Esophagus muscularis mucosa (tissue), 4 donors: ENCODE data around the gene SUPT6H.

Experiments used
- CTCF ChIP-seq, 3 experiments: fragments of 200-600 bp in 2 of 3; fragments of 450-650 bp in 1 of 3; sonication (generic) in 2 of 3; IDR thresholded peaks; one replicate each; pipeline ENCODE4 v1.5.1; 2017 to 2019; ENCODE audit warnings: antibody characterized with exemption in 3 of 3, mild to moderate bottlenecking in 2 of 3, moderate library complexity in 1 of 3
- EP300 ChIP-seq: sonication (generic); formaldehyde crosslinking; IDR thresholded peaks from one replicate; pipeline ENCODE4 v1.6.1; 2017; ENCODE audit warnings: antibody characterized with exemption
- POLR2AphosphoS5 ChIP-seq, 2 donors: sonication (generic); formaldehyde crosslinking; IDR thresholded peaks; one replicate each; pipeline ENCODE4 v1.6.1; 2017; ENCODE audit warnings: antibody characterized with exemption in 2 of 2

DNA sequence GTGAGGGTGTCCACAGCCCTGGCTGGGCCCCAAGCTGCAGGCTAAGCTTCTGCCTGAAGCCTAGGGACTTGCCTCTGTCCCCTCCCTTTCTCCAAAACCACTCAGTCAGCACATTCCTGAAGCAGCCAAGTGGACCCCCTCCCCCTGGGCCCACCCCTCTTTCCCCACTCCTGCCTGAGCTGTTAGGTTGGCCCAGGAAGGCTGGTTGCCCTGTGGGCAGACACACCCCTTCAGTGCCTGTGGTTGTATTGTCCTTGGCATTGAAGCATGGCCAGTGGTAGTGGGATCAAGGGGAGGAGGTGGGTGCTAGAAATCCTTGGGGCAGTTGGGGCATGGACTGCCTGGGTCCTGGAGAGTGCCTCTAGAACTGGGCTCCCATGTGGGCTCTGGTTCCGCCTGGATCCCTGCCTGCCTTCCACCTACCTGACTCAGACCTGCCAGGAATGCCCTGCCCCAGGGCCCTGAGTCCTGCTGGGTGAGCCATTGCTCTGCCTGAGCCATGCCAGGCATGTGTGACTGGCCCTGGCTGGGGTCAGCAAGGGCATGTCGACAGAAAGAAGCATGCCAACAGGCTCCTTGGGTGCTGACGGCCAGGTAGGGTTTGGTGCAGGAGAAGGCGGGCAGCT lies 83.9 kb downstream of the SUPT6H start:
- no peak for TF ChIP-seq CTCF (IDR thresholded peaks at IDR 0.05)
- no peak for TF ChIP-seq EP300
- no peak for TF ChIP-seq POLR2AphosphoS5 (IDR thresholded peaks at IDR 0.05)
